ENCODE data around the gene TCF3. TPM values are rescaled to one million over a fixed set of nuclear protein-coding genes. Genes with fewer than 3 reads are reported as not detected.

The TCF3 gene
- total RNA-seq, 1 donor from 2014 or later, result 43.2 TPM

GRCh38 chr19:1649706-1650649, 2.4 kb downstream of the TCF3 start:
- TF ChIP-seq, protein P1, sequence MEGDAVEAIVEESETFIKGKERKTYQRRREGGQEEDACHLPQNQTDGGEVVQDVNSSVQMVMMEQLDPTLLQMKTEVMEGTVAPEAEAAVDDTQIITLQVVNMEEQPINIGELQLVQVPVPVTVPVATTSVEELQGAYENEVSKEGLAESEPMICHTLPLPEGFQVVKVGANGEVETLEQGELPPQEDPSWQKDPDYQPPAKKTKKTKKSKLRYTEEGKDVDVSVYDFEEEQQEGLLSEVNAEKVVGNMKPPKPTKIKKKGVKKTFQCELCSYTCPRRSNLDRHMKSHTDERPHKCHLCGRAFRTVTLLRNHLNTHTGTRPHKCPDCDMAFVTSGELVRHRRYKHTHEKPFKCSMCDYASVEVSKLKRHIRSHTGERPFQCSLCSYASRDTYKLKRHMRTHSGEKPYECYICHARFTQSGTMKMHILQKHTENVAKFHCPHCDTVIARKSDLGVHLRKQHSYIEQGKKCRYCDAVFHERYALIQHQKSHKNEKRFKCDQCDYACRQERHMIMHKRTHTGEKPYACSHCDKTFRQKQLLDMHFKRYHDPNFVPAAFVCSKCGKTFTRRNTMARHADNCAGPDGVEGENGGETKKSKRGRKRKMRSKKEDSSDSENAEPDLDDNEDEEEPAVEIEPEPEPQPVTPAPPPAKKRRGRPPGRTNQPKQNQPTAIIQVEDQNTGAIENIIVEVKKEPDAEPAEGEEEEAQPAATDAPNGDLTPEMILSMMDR (IDR thresholded peaks at IDR 0.05), result no peak
- DNase-seq (no peak), ATAC-seq (no peak)
- Histone ChIP-seq H3K36me3 (no peaks in the 10 kb centered on the region), H3K27me3 (no peaks in the 10 kb centered on the region), H3K9me3 (no peaks in the 10 kb centered on the region), H3K4me1 (peaks cover 5% of the 10 kb centered on the region), H3K27ac (no peak overlapping the region), H3K4me3 (no peak overlapping the region)
- intact Hi-C loops (cut with DNase I), result no loop called here

- DNase-seq, result no peak
- no peaks in the 10 kb centered on the region for H3K27me3 ChIP-seq
- ATAC-seq, result no peak
- TF ChIP-seq, protein P1 (IDR thresholded peaks at IDR 0.05), result no peak
- no peak overlapping the region for H3K4me3 ChIP-seq
- H3K9me3 ChIP-seq, result no peaks in the 10 kb centered on the region
- no peak overlapping the region for H3K27ac ChIP-seq
- intact Hi-C loops (cut with DNase I), result no loop called here
- peaks cover 5% of the 10 kb centered on the region for H3K36me3 ChIP-seq
- peaks cover 5% of the 10 kb centered on the region for H3K4me1 ChIP-seq
Measured at GRCh38 chr19:1648920-1649541, 3.4 kb downstream of the TCF3 start.

- peaks cover 5% of the 10 kb centered on the region for H3K4me1 ChIP-seq
- intact Hi-C loops (cut with DNase I), result no loop called here
- no peak overlapping the region for H3K27ac ChIP-seq
- no peaks in the 10 kb centered on the region for H3K9me3 ChIP-seq
- DNase-seq (no peak), ATAC-seq (no peak)
- no peak overlapping the region for H3K4me3 ChIP-seq
- TF ChIP-seq, protein P1 (IDR thresholded peaks at IDR 0.05), result no peak
- H3K27me3 ChIP-seq, result no peaks in the 10 kb centered on the region
- H3K36me3 ChIP-seq, result peaks cover 8% of the 10 kb centered on the region
Measured at GRCh38 chr19:1648459-1648849, 4.0 kb downstream of the TCF3 start.

DNA sequence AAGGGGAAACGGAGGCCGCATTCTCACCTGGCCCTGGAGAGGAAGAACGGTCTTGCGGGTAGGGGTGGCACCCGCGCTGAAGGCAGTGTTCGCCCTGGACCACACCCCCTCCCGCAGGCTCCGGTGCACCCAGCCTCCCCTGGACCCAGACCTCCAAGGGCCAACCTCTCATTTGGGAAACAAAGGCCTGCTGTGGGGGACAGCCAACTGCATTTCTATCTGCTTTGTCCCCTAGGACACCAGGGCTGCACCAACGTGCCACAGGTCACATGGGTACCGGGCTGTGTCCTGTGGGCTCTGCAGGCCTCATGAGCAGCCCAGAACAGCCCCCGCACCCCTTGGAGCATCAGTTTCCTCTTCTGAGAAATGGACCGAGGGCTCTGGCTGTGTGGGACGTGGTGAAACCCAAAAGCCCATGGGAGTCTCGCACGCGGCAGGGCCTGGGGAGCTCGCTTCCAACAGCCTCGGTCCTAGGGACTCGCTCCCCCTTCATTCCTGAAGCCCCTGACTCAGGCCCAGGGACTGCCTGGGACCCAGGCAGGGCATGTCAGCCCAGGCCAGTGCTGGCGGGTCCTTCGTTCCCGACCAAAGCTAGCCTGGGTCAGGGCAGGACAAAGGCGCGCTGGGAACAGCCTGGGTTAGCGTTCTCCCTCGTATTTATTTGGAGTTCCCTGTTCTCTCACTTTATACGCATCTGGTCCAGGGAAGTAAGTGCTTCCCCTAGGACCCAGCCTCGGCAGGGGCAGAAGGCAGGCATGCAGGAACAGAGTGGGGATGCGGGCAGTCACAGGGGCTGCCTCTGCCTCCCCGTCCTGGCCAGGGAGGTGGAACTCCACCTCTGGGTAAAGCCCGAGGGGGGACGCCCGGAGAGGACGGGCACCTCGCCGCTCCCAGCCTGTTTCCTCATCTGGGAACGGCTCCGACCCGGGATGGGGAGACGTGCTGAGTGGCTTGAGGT, 4.6 kb downstream of the TCF3 start:
- no peak for DNase-seq
- TF ChIP-seq, protein P1 (IDR thresholded peaks at IDR 0.05), result no peak
- peaks cover 8% of the 10 kb centered on the region for H3K36me3 ChIP-seq

GRCh38 chr19:1646659-1647453, 5.6 kb downstream of the TCF3 start:
- TF ChIP-seq, protein P1 (IDR thresholded peaks at IDR 0.05), result no peak
- H3K27ac ChIP-seq, result no peak overlapping the region
- ATAC-seq, result no peak
- H3K27me3 ChIP-seq, result no peaks in the 10 kb centered on the region
- peaks cover 8% of the 10 kb centered on the region for H3K36me3 ChIP-seq
- no peak for DNase-seq
- no peak overlapping the region for H3K4me3 ChIP-seq
- H3K4me1 ChIP-seq, result peaks cover 5% of the 10 kb centered on the region
- no peaks in the 10 kb centered on the region for H3K9me3 ChIP-seq
- intact Hi-C loops (cut with DNase I), result no loop called here

More for the DNA sequence above, 4.6 kb downstream of the TCF3 start:
- ATAC-seq, result no peak
- Histone ChIP-seq H3K27me3 (no peaks in the 10 kb centered on the region), H3K27ac (no peak overlapping the region), H3K4me1 (peaks cover 5% of the 10 kb centered on the region), H3K9me3 (no peaks in the 10 kb centered on the region), H3K4me3 (no peak overlapping the region)
- intact Hi-C loops (cut with DNase I), result no loop called here
